Measurements from ENCODE around the gene ATP2C1. TPM values are rescaled to one million over a fixed set of nuclear protein-coding genes. Genes with fewer than 3 reads are reported as not detected.

Gene ATP2C1
- total RNA-seq, 1 donor from 2014 or later, result 61.7 TPM

DNA sequence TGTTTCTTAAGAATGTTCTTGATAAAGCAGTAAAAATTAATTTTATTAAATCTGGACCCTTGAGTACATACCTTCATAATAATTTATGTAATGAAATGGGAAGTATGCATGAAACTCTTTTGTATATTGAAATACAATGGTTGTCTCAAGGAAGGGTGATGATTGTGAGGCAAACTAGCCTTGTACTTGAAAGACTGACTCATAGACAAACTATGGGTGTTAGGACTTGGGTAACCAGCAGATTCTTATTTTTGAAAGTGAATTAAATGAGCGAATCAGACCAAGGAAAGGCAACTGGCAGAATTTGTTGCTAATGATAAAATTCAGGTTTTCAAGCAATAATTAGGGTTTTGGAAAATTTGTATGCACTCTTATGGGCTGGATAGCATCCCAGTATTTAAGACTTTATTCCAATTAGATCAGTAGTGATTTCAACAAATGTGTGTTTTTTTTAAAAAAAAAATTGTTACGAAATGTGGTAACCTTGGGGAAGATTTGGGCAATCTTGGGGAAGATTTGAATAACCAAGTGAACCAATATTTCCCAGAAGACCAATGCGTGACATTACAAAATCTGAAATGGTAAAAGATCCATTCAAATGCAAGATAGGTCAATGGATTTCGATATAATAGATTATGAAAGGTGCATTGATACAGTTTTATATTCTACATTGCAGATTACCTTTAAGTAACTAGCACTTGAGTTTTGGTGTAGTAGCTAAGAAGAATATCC is 42.0 kb downstream of the ATP2C1 start:
- Mint-ChIP-seq H3K36me3 (ENCODE audit: low read depth) (peaks cover 30% of the 10 kb centered on the region), H3K9me3 (no peaks in the 10 kb centered on the region), H3K27me3 (no peaks in the 10 kb centered on the region), H3K27ac (no peak overlapping the region), H3K4me1 (peaks cover 6% of the 10 kb centered on the region), H3K4me3 (no peak overlapping the region)
- intact Hi-C loops (cut with micrococcal nuclease), result no loop called here
- DNase-seq, result no peak

DNA sequence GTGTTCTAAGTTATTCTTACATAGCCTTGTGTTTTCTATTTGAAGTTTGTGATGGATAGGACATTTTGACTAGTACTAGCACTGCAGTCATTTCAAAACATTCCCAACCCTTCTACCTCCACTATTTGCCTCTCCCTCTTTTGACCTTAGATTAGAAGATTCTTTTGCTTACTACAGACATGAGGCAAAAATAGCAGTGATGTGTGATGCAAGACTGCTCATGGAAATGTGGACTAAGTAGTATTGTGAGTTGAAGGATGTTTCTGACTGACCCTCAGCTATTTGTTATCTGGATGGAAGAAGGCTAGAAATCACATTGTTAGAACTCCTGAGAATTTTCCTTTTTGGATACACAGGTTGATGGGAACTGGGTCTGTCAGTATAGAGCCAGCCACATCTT is 45.9 kb downstream of the ATP2C1 start:
- DNase-seq, result no peak
- Mint-ChIP-seq H3K27me3 (no peaks in the 10 kb centered on the region), H3K4me1 (no peaks in the 10 kb centered on the region), H3K36me3 (ENCODE audit: low read depth) (peaks cover 46% of the 10 kb centered on the region), H3K4me3 (no peak overlapping the region), H3K27ac (no peak overlapping the region), H3K9me3 (no peaks in the 10 kb centered on the region)
- intact Hi-C loops (cut with micrococcal nuclease), result no loop called here

DNA sequence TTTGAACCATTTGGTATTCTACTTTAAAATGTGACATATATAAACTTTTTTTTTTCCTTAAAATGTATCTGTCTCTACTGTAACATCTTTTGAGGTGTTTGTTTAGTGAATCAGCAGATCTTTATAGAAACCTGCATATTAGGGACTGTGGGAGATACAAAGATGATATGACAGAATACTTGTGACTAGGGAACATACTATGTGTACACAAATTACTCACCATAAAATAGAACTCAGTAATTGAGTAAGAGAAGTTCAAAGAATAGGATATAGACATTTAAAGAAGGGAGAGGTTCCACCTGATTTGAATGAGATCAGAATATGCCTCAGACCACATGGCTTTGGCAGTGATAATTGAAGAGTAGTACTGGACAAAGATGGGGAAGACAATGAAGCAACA is 47.9 kb downstream of the ATP2C1 start:
- Mint-ChIP-seq H3K27me3 (no peaks in the 10 kb centered on the region), H3K9me3 (no peaks in the 10 kb centered on the region), H3K36me3 (ENCODE audit: low read depth) (peaks cover 54% of the 10 kb centered on the region), H3K4me1 (no peaks in the 10 kb centered on the region), H3K27ac (no peak overlapping the region), H3K4me3 (no peak overlapping the region)
- intact Hi-C loops (cut with micrococcal nuclease), result no loop called here
- DNase-seq, result no peak

- intact Hi-C loops (cut with micrococcal nuclease), result no loop called here
- Mint-ChIP-seq H3K4me3 (no peak overlapping the region), H3K27ac (no peak overlapping the region), H3K27me3 (no peaks in the 10 kb centered on the region), H3K4me1 (peaks cover 12% of the 10 kb centered on the region), H3K9me3 (peaks cover 9% of the 10 kb centered on the region), H3K36me3 (ENCODE audit: low read depth) (peaks cover 60% of the 10 kb centered on the region)
- no peak for DNase-seq
These were observed 53.0 kb downstream of the ATP2C1 start for GRCh38 chr3:130946882-130947281.

- Mint-ChIP-seq H3K36me3 (ENCODE audit: low read depth) (peaks cover 58% of the 10 kb centered on the region), H3K27me3 (no peaks in the 10 kb centered on the region), H3K4me1 (peaks cover 12% of the 10 kb centered on the region), H3K4me3 (no peak overlapping the region), H3K9me3 (peaks cover 9% of the 10 kb centered on the region), H3K27ac (no peak overlapping the region)
- intact Hi-C loops (cut with micrococcal nuclease), result loop anchor here (2.0 kb wide), 1 partner anchor 53 kb away; the partner anchor contains the start of gene ATP2C1
- no peak for DNase-seq
These were observed 54.3 kb downstream of the ATP2C1 start for GRCh38 chr3:130948001-130948773.

DNA sequence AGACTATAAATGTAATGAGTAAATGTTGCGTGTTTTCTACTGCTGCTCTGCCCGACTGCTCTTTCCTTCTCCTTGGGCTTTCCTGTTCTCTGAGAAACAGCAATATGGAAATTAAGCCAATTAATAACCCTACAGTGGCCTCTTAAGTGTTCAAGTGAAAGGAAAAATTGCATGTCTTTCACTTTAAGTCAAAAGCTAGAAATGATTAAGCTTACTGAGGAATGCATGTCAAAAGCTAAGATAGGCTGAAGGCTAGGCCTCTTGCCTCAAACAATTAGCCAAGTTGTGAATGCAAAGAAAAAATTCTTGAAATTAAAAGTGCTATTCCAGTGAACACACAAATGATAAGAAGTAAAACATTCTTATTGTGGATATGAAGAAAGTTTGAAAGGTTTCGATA is 55.0 kb downstream of the ATP2C1 start:
- no peak overlapping the region for H3K4me3 Mint-ChIP-seq

DNA sequence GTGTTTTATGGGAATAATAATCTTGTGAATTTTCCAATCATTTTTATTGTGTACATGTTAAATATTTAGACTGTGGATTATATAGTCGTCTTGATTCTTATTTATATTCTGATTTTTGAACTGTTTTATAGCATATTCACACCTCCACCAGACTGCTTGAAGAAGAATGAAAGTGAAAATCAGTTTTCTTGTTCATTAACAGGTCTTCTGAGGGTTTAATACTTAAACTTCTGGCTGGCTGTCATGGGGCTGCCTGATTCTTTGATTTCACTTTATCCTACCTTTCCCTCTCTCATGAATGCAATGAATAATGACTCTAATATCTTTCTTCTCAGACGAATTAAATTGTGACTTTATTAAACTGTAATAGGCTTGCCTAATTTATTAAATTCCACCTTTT is 56.2 kb downstream of the ATP2C1 start:
- no peak overlapping the region for H3K27ac Mint-ChIP-seq
- H3K27me3 Mint-ChIP-seq, result no peaks in the 10 kb centered on the region
- intact Hi-C loops (cut with micrococcal nuclease), result no loop called here
- peaks cover 12% of the 10 kb centered on the region for H3K4me1 Mint-ChIP-seq
- H3K4me3 Mint-ChIP-seq, result no peak overlapping the region
- DNase-seq, result no peak
- peaks cover 55% of the 10 kb centered on the region for H3K36me3 Mint-ChIP-seq (ENCODE audit: low read depth)
- H3K9me3 Mint-ChIP-seq, result peaks cover 9% of the 10 kb centered on the region

More for the DNA sequence above, 55.0 kb downstream of the ATP2C1 start:
- H3K36me3 Mint-ChIP-seq (ENCODE audit: low read depth), result peaks cover 56% of the 10 kb centered on the region
- no peak for DNase-seq
- no peaks in the 10 kb centered on the region for H3K27me3 Mint-ChIP-seq
- H3K9me3 Mint-ChIP-seq, result peaks cover 9% of the 10 kb centered on the region
- intact Hi-C loops (cut with micrococcal nuclease), result loop anchor here (2.0 kb wide), 1 partner anchor 54 kb away; the partner anchor contains the start of gene ATP2C1
- peaks cover 12% of the 10 kb centered on the region for H3K4me1 Mint-ChIP-seq
- peak overlapping the region; percentile 17 for H3K27ac Mint-ChIP-seq

DNA sequence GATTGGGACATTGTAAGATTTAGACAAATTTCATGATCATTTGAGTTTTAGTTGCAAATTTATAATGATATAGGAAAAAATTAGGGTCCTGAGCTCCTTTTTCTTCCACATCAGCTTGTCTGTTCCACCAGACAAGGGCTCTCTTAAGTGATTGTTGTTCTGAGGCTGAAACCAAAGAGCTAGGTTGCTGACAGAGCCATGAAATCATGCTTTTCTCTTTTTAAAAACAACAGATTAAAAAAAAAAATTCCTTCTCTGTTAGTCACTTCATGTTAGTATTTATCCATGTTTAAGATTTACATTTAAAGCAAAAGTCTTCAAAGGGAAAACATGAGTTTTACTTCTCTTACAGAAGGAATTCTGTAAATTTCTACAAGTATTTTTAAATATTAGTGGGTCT is 56.8 kb downstream of the ATP2C1 start:
- Mint-ChIP-seq H3K4me3 (no peak overlapping the region), H3K27me3 (no peaks in the 10 kb centered on the region), H3K9me3 (peaks cover 9% of the 10 kb centered on the region), H3K4me1 (peaks cover 12% of the 10 kb centered on the region), H3K27ac (no peak overlapping the region), H3K36me3 (ENCODE audit: low read depth) (peaks cover 55% of the 10 kb centered on the region)
- no peak for DNase-seq
- intact Hi-C loops (cut with micrococcal nuclease), result no loop called here

- intact Hi-C loops (cut with micrococcal nuclease), result no loop called here
These were observed 61.6 kb downstream of the ATP2C1 start for GRCh38 chr3:130955481-130955880.

DNA sequence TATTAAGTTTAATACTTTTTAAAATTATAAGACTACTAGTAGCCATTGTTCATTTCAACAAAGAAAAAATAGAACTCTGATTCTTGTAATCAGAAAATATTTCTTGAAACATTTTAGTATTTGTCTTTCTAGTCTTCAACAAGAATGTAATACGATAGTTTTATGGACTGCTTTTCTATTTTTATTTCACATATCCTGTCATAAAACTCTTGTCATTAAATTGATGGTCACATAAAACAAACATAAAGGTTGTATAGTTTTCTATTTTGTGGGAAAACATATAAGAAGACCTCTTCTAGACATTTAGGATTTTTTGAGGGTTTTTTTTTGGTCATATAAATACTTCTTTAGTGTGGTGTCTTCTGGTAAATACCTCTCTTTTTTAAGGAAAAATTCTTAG is 62.4 kb downstream of the ATP2C1 start:
- H3K27me3 Mint-ChIP-seq, result no peaks in the 10 kb centered on the region
- no peaks in the 10 kb centered on the region for H3K4me1 Mint-ChIP-seq
- H3K27ac Mint-ChIP-seq, result no peak overlapping the region
- H3K36me3 Mint-ChIP-seq (ENCODE audit: low read depth), result peaks cover 44% of the 10 kb centered on the region
- intact Hi-C loops (cut with micrococcal nuclease), result no loop called here
- no peaks in the 10 kb centered on the region for H3K9me3 Mint-ChIP-seq
- DNase-seq, result no peak
- no peak overlapping the region for H3K4me3 Mint-ChIP-seq

More at GRCh38 chr3:130955481-130955880, 61.6 kb downstream of the ATP2C1 start:
- H3K4me3 Mint-ChIP-seq, result no peak overlapping the region
- no peak for DNase-seq
- H3K27ac Mint-ChIP-seq, result no peak overlapping the region
- H3K4me1 Mint-ChIP-seq, result no peaks in the 10 kb centered on the region
- no peaks in the 10 kb centered on the region for H3K9me3 Mint-ChIP-seq
- peaks cover 42% of the 10 kb centered on the region for H3K36me3 Mint-ChIP-seq (ENCODE audit: low read depth)
- H3K27me3 Mint-ChIP-seq, result no peaks in the 10 kb centered on the region

- intact Hi-C loops (cut with micrococcal nuclease), result no loop called here
- no peaks in the 10 kb centered on the region for H3K9me3 Mint-ChIP-seq
- no peaks in the 10 kb centered on the region for H3K27me3 Mint-ChIP-seq
These were observed 62.8 kb downstream of the ATP2C1 start for GRCh38 chr3:130956721-130957120.

GRCh38 chr3:130960139-130960795 is 66.4 kb downstream of the ATP2C1 start:
- Mint-ChIP-seq H3K4me1 (no peaks in the 10 kb centered on the region), H3K27ac (no peak overlapping the region), H3K9me3 (no peaks in the 10 kb centered on the region), H3K4me3 (no peak overlapping the region), H3K27me3 (no peaks in the 10 kb centered on the region), H3K36me3 (ENCODE audit: low read depth) (peaks cover 45% of the 10 kb centered on the region)
- DNase-seq, result no peak
- intact Hi-C loops (cut with micrococcal nuclease), result no loop called here

More at GRCh38 chr3:130956721-130957120, 62.8 kb downstream of the ATP2C1 start:
- no peak for DNase-seq
- Mint-ChIP-seq H3K4me1 (no peaks in the 10 kb centered on the region), H3K27ac (no peak overlapping the region), H3K4me3 (no peak overlapping the region), H3K36me3 (ENCODE audit: low read depth) (peaks cover 47% of the 10 kb centered on the region)

- no peak for DNase-seq
- peaks cover 48% of the 10 kb centered on the region for H3K36me3 Mint-ChIP-seq (ENCODE audit: low read depth)
- H3K4me3 Mint-ChIP-seq, result no peak overlapping the region
- H3K4me1 Mint-ChIP-seq, result no peaks in the 10 kb centered on the region
- no peaks in the 10 kb centered on the region for H3K9me3 Mint-ChIP-seq
- H3K27me3 Mint-ChIP-seq, result no peaks in the 10 kb centered on the region
- H3K27ac Mint-ChIP-seq, result no peak overlapping the region
- intact Hi-C loops (cut with micrococcal nuclease), result no loop called here
These were observed 67.6 kb downstream of the ATP2C1 start for GRCh38 chr3:130961458-130961857.

- Mint-ChIP-seq H3K4me3 (no peak overlapping the region), H3K27ac (no peak overlapping the region), H3K4me1 (peaks cover 2% of the 10 kb centered on the region), H3K27me3 (no peaks in the 10 kb centered on the region), H3K36me3 (ENCODE audit: low read depth) (peaks cover 55% of the 10 kb centered on the region), H3K9me3 (no peaks in the 10 kb centered on the region)
- no peak for DNase-seq
- intact Hi-C loops (cut with micrococcal nuclease), result no loop called here
These were observed 69.6 kb downstream of the ATP2C1 start for GRCh38 chr3:130963444-130963843.
